GM19372 (cell line): ENCODE results near the gene KANSL1L.

ENCODE experiments used
- ATAC-seq: cut with Tn5 transposase; IDR thresholded peaks from one replicate; pipeline ENCODE4 v1.9.1; 2021; ENCODE audit warnings: mild to moderate bottlenecking, low read depth, moderate library complexity; ENCODE audit not compliant: unreplicated experiment

The KANSL1L gene

DNA sequence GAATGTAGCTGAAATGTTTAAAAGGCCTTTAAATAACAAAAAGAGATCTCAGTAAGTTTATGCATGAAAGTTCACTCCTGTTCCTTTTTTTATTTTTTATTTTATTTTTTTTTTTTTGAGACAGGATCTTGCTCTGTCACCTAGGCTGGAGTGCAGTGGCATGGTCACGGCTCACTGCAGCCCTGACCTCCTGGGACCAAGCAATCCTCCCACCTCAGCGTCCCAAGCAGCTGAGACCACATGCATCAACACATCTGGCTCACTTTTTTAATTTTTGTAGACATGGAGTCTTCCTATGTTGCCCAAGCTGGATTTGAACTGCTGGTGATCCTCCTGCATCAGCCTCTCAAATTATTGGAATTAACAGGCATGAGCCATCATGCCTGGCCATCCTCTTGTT, 84.3 kb downstream of the KANSL1L start:
- ATAC-seq: no peak

DNA sequence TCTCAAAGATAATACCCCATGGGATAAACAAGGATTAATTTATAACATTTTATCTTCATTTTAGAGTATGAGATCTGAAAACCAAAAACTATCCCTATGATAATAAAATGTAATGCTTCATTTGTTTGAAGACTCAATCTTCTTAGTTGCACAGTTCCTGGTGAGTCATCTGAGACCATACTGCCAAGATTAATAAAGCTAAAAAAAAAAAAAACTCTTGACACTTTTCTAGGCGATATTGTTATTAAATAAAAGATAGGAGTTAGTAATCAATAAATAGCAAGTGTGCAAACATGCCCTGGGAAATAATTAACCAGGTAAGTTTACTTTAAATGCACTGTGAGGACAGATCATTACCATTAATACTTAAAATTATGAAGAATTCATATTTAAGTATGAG, 84.9 kb downstream of the KANSL1L start:
- no peak for ATAC-seq

DNA sequence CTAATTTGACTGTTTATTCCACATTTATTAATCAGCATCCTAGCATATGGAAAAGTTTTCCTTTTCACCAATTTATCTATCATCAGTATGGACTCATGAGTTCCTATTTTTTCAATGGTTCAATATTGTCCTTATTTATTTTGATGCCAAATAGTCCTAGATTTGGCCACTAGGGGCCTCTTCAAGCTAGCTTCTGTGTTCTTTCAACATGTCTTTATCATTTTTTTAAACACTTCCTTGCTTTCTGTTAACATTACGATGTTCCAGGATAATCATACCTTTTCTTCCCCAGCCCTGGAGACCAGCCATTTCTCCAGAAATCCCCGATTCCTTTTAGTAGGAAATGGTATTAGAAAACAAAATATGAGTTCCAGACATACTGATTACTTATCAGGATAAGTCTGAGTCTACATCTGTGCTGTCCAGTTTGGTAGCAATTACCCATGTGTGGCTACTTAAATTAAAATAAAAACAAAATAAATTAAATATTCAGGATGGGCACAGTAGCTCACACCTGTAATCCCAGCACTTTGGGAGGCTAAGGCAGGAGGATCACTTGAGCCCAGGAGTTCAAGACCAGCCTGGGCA, 98.2 kb downstream of the KANSL1L start:
- ATAC-seq: peak; percentile 79

DNA sequence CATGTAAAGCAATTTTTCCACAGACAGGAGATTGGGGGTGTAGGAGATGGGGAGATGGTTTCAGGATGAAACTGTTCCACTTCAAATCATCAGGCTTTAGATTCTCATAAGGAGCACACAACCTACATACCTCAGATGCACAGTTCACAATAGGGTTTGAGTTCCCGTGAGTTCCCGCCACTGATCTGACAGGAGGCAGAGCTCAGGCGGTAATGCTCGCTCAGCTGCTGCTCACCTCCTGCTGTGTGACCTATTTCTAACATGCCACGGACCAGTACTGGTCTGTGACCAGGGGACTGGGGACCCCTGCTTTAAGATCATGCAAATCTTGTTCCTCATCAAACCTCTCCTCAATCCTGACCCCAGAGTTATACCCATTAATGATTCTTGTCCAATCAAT, 98.7 kb downstream of the KANSL1L start:
- peak; percentile 17 for ATAC-seq

DNA sequence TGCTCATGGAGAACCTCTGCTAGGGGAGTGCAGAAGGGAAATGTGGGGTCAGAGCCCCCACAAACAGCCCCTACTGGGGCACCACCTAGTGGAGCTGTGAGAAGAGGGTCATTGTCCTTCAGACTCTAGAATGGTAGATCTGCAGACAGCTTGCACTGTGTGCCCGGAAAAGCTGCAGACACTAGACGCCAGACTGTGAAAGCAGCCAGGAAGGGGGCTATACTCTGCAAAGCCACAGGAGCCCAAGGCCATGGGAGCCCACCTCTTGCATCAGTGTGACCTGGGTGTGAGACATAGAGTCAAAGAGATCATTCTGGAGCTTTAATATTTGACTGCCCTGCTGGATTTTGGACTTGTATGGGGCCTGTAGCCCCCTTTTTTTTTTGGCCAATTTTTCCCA, 107.9 kb downstream of the KANSL1L start:
- no peak for ATAC-seq

DNA sequence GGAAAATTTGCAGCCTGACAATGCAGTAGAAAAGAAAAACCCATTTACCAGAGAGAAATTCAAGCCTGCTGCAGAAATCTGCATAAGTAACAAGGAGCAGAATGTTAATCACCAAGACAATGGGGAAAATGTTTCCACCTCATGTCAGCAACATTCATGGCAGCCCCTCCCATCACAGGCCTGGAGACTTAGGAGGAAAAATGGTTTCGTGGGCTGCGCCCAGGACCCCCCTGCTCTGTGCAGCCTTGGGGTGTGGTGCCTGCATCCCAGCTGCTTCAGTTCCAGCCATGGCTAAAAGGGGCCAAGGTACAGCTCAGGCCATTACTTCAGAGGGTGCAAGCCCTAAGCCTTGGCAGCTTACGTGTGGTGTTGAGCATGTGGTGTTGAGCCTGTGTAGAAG, 115.4 kb downstream of the KANSL1L start:
- no peak for ATAC-seq

DNA sequence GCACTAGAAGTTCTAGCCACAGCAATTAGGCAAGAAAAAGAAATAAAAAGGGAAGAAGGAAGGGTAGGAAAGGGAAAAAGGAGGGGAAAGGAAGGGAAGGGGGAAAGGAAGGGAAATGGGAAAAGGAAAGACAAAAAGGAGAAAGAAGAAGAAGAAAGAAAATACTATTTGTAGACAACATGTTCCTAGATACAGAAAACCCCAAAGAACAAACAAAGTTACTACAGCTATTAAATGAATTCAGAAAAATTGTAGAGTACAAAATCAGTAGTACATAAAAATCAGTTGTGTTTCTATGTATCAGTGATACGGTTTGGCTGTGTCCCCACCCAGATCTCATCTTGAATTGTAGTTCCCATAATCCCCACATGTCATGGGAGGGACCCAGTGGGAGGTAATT, 116.5 kb downstream of the KANSL1L start:
- no peak for ATAC-seq

DNA sequence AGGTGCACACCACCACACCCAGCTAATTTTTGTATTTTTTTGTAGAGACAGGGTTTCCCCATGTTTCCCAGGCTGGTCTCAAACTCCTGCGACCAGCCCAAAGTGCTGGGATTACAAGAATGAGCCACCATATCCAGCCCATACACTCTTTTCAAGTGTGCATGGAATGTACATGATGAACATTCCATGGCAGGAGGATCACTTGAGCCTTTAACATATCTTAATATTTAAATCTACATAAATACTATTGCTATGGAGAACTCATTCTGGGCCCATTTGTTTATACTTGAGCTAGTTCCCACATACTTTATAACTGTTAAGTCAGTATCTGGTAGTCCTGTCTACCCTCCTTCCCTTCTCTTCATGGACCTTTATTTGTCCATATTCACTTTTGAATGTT, 120.3 kb downstream of the KANSL1L start:
- no peak for ATAC-seq

DNA sequence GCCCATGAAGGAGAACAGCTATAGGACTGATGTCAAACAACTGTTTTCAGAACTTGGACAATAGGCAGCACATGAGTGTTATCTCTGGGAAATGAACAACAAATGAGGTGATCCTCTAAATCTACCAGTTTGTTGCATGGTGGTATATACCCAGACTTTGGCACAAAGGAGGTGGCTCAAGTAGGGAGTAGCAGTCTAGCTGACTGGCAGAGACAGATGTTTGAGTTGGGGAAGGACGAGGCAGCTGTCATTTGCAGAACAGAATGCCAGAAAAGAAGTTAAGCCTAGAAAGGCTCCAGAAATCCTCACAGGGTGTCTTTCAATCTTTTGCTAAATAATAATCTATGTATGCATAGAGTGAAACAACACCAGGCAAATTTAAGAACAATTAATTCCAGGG, 121.4 kb downstream of the KANSL1L start:
- no peak for ATAC-seq

DNA sequence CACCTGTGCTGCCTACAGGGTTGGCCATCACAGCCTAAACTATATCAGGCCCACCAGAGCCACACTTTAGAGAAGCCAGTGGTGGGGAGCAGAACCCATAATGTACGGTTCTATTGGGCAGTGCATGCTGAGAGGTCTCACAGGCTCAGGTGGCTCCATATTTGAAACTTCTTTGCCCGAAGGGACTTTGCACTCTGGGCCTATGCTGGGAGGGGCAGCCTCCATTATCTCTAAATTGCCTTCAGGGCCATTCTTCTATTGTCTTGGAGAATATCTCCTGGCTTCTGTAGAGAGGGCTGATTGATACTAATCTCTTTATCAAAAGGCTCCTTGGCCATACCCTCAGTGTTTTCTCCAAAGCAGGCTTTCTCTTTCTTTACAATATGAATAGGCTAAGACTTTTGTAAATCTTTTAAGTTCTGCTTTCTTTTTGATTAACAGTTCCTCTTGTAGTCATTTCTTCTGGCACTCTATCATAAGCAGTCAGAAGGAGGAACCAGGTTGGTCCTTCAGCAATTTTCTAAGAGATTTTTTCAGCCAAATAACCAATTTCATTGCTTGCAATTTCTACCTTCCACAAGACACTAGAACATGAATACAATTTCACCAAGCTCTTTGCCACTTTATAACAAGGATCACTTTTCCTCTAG, 124.2 kb downstream of the KANSL1L start:
- ATAC-seq: no peak

DNA sequence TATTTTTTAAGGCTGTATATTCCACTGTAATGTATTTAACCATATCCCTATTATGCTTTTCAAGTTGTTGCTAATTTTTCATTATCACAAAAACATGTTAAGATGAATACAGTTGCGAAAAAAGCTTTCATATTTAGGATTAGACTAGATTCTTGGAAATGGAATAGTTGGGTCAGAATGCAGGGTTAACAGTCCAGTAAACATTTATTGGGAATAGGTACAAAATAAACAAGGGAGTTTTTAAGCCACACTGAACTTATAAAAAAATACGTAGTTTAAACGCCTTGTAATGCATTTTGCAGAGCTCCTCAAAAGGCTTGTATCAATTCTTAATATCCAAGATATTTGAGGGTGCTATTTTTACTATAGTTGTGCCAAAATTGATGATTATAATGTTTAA, 133.1 kb downstream of the KANSL1L start:
- no peak for ATAC-seq

DNA sequence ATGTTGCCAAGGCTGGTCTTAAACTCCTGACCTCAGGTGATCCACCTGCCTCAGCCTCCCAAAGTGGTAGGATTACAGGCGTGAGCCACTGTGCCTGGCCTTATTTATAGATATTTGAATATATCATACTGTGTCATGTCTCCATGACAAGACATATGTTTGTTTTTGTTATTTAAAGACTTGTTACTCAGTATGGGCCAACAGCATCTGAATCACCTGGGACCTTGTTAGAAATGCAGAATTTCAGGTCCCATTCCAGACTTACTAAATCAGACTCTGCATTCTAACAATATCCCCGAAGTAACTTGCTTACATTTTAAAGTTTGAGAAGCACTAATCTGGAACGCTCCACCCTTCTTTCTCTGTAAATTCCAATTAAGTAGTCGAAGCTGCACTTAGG, 135.5 kb downstream of the KANSL1L start:
- ATAC-seq: no peak

DNA sequence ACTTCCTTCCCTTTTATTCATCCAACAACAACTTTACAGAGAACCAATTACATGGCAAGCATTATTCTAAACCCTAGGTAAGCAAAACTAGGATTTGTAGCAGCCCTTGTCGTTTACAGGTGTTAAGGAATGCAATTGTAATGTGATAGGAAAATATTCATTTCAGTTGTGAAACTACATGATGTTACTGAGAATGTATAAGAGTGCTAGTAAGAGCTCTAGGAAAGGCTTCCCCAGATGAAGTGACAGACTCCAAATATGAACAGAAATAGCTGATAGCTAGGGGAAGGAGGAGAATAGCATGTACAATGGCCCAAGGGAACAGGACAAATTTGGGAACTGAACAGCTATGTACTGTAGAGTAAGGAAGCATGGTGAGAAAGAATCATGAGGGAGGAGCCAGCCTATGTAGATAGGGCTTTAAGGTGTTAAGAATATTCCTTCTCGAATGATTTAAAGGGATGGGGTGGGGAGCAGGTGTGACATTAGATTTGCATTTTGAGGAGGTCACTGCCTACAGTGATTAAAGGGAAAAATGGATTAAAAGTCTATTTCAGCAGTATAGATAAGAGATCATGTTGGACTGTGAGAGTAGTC, 137.0 kb downstream of the KANSL1L start:
- ATAC-seq: no peak

DNA sequence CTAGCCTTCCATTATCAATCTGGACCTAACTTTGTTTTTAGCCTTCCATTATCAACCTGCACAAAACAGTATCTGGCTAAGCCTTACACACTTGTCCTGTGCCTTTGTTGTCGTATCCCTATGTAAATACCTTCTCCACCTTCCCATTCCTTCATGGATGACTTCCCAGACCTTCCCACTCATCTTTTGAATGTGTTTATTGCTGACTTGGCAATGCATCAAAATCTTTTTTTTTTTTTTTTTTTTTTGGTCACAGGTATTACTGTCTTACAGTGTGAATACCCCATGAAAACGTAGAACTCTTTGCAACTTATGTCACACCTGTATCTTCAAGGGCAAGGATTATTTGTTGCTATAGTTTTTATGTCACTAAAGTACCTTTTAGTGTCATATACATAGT, 143.0 kb downstream of the KANSL1L start:
- ATAC-seq: no peak

DNA sequence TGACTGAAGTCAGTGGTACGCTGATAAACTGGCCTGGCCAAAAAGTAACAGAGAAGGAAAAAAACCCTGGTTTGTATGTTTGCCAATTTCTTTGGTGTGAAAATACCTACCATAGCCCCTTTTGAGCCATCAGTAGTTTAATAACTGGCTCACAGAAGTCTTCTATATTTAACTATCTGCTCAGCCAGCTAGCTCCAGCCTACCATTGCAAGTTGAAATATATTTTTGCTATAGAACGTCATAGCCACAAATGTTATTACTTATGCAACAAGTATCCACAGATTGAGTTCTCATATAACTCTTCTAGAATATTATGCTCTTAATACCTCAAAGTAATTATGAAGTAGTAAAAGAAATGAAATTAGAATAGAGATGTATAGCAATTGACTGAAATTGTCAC, 143.6 kb downstream of the KANSL1L start:
- no peak for ATAC-seq

DNA sequence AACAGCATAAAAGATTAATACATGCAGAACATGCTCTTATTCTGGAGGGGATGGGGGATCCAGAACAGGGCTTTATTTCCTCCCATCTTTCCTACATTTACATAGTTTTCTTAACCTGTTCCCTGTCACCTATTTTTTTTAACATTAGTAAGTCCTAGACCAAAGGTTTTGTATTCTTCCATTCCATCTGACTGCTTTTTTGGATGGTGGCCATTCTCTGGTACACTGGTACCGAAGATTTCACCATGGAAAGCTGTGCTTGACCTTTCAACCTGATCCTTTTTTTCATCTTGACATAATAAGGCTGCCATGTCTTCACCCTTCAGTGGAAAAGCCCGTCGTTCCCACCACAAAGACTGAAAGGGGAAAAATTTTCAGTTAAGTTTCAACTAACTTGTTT, 148.4 kb downstream of the KANSL1L start:
- ATAC-seq: no peak

DNA sequence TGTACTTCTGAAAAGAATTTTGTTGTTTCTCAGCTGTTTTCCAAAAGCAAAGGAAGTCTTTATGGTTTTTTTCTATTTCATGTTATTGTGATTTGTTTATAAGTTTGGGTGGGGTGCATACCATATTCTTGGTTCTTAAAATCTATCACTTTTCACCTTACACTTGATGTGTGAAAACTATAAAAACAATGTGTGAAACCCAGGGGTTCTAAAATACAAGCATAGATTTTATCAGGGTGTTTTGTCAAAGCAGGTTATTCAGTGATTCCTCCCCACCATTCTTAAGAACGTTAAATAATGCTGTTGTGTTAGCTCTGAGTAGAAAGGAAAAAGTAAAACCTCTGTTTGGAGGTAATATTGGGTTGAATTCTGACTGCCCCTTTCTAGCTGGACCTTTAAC, 151.1 kb downstream of the KANSL1L start:
- no peak for ATAC-seq

DNA sequence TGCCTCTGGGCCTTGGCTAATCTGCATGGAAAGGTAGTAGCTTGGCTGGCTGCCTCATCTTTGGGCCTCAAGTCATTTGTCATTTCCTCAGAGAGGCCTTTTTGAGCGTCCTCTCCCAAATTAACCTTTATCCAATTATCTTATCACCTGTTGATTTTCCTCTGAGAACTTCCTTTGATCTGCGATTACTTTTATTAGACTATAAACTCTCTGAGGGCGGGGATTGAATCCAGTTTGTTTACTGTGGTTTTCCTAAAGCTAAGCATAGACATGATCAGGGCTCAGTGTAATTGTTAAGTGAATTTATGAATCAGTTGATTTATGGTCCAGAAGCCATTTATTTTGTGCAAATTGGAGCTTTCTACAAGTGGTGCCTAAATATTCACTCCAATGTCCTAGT, 161.3 kb downstream of the KANSL1L start:
- no peak for ATAC-seq

DNA sequence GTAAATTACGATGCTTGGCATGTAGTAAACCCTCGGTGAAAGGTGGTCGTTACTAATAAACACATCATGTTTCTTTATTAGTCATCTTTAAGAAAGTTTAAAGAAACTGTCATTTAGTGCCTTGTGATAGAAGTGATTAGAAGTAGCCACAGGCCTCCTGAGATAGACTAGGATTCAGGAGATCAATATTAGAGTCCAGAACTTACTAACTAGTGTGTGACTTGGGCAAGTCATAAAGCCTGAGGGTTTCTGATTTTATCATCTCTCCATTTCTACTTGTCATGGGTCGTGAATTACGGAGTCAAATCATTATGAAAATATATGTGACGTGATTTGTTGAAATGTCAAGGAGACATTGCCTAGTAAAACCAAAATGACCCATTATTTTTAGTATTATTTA, 162.1 kb downstream of the KANSL1L start:
- no peak for ATAC-seq

DNA sequence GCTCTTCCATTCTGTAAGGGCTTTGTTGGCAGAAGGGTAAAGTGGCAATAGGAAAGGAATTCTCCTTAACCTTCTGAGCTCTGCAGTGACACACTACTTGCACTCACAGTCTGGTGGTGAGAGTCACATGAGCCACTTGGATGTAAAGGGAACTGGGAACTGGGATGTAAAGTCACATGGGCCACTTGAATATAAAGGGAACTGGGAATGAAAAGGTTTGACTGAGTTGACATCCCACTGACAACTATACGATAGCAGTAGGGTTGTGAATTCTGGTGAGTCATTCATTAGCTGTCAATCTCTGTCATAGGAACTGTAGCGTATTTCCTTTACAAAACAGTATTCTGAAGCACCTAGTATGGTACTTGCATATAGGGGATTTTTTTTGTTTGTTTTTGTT, 163.3 kb downstream of the KANSL1L start:
- ATAC-seq: no peak

DNA sequence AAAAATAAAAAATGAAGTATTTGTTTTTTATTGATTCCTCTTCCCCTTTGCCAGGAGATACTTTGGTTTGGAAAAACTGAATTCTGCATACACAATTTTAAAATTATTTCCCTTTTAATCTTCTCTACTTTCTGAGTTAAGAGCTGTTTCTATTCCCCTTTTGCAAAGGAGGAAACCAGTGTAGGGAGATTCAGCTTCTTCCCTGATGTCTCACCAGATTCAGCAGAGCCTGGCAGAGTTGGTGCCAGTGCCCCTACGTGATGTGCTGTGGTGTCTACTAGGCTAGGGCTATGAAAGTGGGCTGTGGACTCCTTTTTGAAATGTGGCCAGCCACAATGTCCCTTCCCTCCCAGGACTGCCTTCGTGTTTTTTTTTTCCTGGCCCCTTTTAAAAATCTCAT, 166.3 kb downstream of the KANSL1L start:
- ATAC-seq: no peak

DNA sequence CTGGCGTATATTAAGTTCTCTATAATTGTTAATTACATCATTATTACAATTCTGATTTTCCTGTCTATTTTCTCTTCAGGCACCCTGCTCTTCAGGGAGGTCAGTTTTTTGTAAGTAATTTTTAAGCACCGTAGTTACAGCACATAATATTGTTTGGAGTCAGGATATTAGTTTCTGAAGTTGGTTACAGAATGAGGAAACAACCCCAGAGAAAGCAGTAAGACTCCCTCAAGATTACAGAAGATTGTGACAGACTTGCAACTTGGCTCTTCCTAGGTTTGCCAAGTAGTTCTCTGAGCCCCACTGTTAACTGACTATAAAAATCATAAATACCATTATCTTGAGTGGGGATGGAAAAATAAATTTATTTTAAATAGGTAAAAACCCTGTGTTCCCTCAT, 167.8 kb downstream of the KANSL1L start:
- ATAC-seq: no peak
